HG02852 (cell line): ENCODE measurements around the gene NCEH1.
"Not testable (repeated sequence)": the region's sequence is repeated elsewhere in the genome, so short reads cannot be mapped to it uniquely, and the experiment has no call there.

Source experiments
- ATAC-seq: cut with Tn5 transposase; IDR thresholded peaks from one replicate; pipeline ENCODE4 v1.9.1; 2021; ENCODE audit warnings: mild to moderate bottlenecking, moderate library complexity; ENCODE audit not compliant: unreplicated experiment

NCEH1 gene, protein sequence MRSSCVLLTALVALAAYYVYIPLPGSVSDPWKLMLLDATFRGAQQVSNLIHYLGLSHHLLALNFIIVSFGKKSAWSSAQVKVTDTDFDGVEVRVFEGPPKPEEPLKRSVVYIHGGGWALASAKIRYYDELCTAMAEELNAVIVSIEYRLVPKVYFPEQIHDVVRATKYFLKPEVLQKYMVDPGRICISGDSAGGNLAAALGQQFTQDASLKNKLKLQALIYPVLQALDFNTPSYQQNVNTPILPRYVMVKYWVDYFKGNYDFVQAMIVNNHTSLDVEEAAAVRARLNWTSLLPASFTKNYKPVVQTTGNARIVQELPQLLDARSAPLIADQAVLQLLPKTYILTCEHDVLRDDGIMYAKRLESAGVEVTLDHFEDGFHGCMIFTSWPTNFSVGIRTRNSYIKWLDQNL

DNA sequence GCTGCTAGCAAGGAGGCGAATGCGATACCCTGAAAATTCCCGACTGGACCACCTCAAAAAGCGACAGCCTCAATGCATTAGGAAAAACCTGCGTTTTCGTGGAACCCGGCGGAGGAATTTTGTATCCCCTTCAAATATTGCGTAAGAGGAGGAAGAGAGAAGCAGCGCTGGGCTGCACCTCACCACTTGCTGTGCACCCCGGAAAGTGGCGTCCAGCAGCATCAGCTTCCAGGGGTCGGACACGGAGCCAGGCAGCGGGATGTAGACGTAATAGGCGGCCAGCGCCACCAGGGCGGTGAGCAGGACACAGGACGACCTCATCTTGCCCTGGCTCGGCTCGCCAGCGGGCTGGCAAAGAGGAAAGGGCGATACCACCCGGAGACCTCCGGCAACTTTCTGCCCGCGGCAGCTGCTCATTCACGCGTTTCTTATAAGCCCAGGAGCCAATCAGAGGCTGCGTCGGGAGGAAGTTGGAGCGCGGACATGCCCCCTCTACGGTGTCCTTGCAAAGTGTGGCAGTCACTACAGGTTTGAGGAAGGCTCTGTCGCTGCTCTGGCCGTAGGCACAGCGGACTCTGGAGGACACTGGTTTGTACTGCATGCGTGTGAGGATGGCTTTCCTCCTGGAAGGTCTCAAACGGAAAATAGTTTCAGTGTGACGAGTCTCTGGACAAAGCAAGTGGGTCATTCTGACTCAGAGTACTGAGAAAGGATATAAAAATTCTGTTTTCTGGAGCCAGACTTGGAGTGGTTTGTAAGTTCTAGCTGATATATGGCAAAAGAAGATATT is at the start of gene NCEH1:
NCEH1 (minus strand) TSS at position 404 of the 790 bp plus-strand sequence; CDS start at position 321, 83 bp downstream.
- ATAC-seq, result peak; percentile 99

DNA sequence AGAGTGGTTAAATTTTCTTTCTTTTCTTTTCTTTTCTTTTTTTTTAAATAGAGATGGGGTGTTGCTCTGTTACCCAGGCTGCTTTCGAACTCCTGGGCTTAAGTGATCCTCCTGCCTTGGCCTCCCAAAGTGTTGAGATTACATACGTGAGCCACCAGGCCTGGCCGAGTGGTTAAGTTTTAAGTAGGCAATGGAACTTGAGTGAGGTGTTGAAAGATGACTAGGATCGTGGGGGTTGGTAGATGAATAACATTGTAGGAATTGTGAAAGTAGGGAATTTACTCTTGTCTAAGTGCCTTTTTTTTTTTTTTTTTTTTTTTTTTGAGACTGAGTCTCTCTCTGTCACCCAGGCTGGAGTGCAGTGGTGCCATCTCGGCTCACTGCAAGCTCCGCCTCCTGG is 49.5 kb upstream of the NCEH1 start:
- ATAC-seq, result not testable (repeated sequence)

GRCh38 chr3:172753125-172753524 is 42.3 kb upstream of the NCEH1 start:
- no peak for ATAC-seq

DNA sequence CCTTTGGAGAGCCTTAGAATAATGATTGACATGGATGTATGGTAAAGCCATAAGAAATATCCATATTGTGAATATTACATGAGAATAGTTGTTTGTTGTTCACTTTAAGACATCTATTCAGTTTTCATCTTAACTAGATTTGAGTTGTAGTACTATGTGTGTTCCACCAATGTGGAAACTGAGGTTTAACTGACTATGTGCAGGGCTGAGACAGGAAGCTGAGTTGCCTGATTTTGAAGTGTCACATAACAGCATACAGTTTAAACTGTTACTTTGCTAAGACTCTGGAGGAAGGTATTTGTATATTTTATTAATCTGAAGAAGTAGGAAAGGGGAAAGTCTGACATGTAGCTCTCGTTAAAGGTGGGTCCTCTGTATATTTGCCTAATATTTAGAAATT is 41.8 kb upstream of the NCEH1 start:
- ATAC-seq, result no peak

DNA sequence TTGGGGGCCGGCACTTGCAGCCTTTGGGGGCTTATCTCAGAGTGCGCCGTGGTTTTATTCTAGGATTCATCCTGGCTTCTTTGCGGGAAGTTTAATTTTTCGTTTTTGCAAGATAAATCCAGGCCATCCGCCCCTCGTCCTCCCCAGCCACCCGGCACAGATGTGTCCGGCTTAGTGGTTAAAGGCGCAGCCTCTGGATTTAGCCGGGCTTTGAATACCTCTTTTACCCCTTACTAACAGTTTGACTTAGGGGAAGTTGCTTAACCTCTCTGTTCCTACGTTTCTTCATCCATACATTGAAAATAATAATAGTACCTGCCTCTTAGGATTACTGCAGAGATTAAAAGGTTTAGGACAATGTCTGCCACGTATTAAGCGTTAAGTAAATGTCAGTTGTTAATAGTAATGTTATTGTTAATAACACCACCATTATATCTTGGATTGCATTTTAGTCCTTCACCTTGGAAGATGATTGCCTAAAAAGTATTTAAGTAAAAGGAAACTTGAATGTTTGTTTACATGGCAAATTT is 40.4 kb upstream of the NCEH1 start:
- ATAC-seq, result peak; percentile 12

- peak; percentile 98 for ATAC-seq
Measured at GRCh38 chr3:172750368-172751174, 39.7 kb upstream of the NCEH1 start, which contains the start of gene ECT2. Gene ECT2, plus strand, starts transcription at chr3:172750726. Its CDS starts 3,805 bp downstream, at chr3:172754531.

DNA sequence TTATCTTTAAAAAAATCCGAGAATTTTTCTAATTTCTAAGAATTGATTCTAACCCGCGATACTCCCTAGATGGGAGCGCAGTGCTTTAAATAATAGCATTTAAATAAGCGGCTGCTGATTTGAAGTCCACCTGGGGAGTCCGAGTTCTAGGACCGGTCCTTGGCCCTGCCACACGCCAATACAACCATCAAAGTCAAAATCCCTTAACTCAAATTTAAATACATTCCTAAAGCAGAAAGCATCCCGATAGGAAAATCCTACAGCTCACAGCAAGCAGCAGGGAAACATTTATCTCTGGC is 39.2 kb upstream of the NCEH1 start:
- peak; percentile 0 for ATAC-seq

- no peak for ATAC-seq
Measured at GRCh38 chr3:172749230-172749965, 38.5 kb upstream of the NCEH1 start.

GRCh38 chr3:172746475-172746874 is 35.6 kb upstream of the NCEH1 start:
- no peak for ATAC-seq

DNA sequence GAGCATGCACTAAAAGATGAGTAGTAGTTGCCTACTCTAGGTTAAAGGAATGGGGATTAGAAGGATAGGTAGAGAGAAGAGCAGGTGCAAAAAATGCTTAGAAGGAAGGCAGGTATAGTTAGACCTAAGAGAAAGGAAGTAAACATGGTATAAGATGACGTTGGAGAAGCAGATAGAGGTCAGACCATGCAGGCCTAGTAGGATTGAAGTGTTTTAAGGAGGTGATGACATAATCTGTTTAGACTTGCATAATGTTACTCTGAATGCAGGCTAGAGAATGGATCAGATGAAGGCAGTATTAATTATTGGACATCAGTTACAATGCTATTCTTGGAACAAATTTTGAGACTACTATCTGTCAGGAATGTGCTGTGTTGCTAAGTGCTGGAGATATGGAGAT is 28.6 kb upstream of the NCEH1 start:
- ATAC-seq, result no peak

DNA sequence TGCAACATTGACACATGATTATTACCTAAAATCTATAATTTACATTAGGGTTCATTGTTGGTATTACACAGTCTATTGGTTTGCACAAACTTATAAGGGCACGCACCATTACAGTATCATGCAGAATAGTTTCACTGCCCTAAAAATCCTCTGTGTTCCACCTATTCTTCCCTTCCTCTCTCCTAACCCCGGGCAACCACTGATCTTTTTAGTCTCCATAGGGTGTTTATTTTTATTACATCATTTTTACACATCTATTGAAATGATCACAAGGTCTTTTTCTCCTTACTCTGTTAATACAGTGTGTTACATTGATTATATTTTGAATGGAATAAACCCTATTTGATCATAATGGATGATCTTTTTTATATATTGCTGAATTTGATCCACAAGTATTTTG is 24.1 kb upstream of the NCEH1 start:
- no peak for ATAC-seq

DNA sequence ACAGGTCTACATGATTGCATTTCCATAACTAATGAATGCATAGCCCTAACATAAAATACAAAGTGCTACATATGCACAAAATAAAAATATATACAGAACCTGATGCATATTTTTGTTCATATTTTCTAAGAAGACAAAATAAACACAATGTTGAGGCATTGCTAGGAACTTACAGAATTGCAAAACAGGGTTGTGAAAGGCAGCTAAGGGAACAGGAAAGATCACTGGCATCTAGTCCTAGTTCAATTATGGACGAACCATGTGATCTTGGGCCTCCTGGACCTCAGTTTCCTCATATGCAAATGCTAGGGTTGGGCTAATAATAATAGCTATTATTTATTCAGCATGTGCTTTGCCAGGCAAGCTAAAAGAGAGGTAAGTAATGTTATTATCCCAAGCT is 15.5 kb upstream of the NCEH1 start:
- ATAC-seq, result no peak

DNA sequence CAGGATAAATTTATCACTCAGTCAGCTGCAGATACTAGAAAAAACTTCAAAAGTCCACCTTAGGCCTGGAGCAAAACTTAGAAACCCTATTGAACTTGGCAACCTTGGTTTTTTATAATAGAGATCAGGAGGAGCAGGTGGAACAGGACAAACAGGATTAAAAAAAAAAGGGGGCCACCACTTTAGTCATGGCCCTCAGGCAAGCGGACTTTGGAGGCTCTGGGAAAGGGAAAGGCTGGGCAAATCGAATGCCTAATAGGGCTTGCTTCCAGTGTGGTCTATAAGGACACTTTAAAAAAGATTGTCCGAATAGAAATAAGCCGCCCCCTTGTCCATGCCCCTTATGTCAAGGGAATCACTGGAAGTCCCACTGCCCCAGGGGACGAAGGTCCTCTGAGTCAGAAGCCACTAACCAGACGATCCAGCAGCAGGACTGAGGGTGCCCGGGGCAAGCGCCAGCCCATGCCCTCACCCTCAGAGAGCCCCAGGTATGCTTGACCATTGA is 11.7 kb upstream of the NCEH1 start:
- not testable (repeated sequence) for ATAC-seq

- ATAC-seq, result no peak
Measured at GRCh38 chr3:172717493-172718088, 6.7 kb upstream of the NCEH1 start.

DNA sequence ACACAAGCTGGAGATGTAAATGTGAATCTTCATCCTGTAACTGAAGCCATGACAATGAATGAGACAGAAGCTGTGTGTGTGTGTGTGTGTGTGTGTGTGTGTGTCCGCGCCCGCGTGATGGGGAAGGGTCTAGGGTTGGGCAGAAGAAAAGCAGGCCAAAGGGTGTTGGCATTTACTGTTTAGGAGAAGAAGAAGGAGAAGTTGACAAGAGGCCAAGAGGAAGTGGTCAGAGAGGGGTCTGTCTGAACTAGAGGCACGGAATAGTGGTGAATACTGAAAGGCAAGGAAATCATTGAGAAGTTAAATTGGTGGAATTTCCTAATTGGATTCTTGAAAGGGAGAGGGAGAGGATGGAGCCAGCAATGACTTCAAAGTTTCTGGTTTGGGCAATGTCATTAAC is 5.6 kb upstream of the NCEH1 start:
- ATAC-seq, result no peak

GRCh38 chr3:172713316-172713715 is 2.4 kb upstream of the NCEH1 start:
- ATAC-seq, result no peak

GRCh38 chr3:172711454-172711795 is 558 bp upstream of the NCEH1 start:
- peak; percentile 0 for ATAC-seq

DNA sequence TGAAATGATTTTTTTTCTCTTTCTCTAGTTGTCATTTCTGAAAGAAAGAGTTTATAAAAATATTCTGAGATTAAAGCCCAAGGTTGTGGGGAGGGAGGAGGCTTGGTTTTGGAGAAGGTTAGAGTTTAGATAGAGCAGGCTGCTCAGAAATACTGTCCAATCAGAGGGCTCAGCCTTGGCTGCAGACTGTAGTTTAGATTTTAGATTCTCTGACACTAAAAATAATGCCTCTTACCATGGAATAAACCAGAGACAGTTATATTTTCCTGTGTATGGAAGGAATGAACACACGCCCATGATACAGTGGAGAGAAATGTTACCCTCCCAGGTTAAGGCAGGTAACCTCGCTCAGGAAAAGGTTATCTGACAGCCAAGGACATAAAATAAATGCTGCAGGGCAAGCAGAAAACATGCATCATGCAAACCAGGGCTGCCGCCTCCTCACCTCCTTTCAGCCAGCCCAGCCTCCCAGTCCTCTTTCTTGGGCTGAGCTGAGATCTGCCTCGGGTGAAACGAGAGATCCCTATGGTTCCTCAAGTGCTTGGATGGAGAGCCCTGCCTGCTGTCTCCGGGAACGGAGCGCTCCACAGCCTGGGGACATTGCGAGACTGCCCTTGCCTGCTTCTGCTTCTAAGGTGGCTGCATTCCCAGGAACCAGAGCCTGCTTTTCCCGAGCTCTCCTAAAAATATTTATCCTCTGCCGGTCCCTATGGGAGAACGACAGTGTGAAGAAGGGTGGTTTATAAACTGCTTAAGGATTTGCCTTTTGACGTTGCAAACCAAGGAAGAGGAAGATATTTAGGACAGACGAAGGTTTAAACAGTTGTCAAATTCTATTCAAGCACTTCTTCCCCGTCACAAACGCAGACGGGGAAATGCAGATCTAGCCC is 848 bp downstream of the NCEH1 start:
- peak; percentile 4 for ATAC-seq
